ENCODE data around the gene SLC10A4.

The SLC10A4 gene

GRCh38 chr4:48490012-48490679 lies 7.0 kb downstream of the SLC10A4 start, which contains the start of gene ZAR1:
ZAR1 (plus strand) TSS chr4:48490252; CDS start chr4:48490292, 40 bp downstream.
- no peak for DNase-seq (ENCODE audit: low spot score)

- no peak for DNase-seq (ENCODE audit: low spot score)
Observed at GRCh38 chr4:48490680-48491513, 7.8 kb downstream of the SLC10A4 start.

- no peak for DNase-seq (ENCODE audit: low spot score)
Observed at GRCh38 chr4:48491514-48492176, 8.5 kb downstream of the SLC10A4 start.

DNA sequence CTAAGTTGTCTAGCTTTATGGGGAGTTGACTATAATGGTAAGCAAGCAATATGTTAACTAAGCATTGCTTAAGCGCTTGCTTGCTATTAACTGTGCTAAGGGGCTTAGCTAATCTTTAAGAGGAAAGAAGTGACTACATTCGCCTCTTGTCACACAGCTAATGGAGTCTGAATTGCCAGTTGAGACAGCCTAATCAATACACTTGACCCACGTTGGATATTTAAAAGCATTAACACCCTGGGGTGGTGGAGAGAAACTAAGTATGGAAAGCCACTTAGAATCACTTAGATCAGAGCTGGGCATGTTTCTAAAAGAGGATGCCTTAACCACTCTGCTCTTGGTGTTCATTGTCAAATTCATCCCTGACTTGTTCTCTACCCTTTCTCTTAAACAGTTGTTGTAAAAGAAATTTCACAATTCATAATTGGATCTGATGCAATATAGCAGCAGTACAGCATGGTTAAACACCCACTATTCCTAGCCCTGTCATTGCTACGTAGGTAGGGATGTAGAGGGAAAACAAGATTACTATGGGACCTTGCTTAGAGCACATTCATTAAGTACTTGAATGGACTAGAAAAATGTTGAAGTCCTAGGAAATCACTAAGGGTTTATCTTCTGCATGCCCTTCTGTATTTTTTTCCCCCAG lies 10.4 kb downstream of the SLC10A4 start:
- DNase-seq (ENCODE audit: low spot score): no peak

DNA sequence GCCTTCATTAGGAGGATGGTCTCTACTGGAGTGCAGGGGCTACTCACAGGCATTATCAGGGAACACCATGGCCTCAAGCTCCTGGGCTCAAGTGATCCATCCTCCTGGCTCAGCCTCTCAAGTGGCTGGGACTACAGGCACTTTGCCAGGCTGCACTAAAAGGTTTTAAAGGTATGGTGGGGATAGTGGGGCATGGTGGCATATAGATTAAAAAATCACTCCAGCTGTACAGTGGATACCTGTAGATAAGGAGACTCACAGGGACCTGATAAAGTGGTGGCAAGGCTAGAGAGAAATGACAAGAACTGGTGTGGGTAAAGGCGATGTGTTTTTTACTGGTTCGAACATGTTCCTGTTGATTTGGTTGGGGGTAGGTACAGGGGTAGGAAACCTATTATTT lies 12.8 kb downstream of the SLC10A4 start:
- no peak for DNase-seq (ENCODE audit: low spot score)

DNA sequence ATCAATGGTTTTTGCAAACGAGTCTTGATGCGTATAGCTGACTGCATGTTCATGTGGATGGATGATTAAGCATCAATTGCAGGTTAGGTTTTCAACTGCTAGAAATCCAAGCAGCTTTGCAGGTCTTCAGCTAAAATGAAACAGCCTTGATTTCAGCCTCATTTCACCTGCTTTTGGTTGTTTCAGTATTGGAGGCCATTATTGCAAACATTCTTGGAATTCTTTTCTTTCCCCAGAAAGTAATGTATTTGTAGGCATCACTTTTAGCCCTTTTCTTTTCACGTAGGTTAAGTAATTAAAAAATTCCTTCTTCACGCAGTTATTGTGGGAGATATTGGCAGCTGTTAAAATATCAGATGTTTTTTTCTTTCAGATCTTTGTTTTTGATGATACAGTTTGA lies 15.8 kb downstream of the SLC10A4 start:
- no peak for DNase-seq (ENCODE audit: low spot score)

DNA sequence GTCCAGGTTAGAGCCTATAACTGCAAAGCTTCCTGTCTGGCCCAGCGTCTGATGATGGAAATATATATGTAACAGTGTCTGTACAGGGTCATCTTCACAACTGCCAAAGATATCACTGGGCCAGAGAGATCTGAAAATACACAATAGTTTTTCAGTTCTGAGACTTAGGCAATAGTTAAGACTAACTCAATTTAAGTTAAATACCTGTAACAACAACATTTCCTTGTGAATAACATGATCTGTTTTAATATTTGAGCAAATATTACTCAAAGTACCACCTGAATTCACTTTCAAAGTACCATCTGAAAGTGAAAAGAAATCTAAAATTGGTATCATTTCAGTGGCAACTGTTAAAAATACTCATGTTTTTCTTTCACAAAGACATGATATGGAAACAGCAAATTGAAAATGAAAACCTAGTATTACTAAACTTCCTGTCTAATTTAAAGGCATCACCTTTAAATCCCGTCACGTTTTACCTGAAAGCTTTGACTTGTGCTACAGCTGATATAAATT lies 16.5 kb downstream of the SLC10A4 start:
- DNase-seq (ENCODE audit: low spot score): no peak

GRCh38 chr4:48503233-48504025 lies 20.3 kb downstream of the SLC10A4 start:
- DNase-seq (ENCODE audit: low spot score): no peak

DNA sequence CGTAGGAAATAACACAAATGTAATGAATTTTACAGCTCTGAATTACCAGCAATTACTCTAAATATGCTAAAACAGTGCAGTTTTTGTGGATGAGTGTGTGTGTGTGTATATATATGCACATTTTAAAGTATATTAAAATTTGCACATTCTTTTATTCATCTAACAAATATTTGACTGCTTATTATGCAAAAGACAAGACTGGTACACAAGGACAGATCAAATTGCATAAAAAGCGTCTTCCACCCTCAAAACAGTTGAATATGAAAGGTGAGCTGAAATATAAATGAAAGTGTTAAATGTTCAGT lies 20.8 kb downstream of the SLC10A4 start:
- DNase-seq (ENCODE audit: low spot score): no peak

- DNase-seq (ENCODE audit: low spot score): no peak
Observed at GRCh38 chr4:48504352-48504751, 21.2 kb downstream of the SLC10A4 start.

DNA sequence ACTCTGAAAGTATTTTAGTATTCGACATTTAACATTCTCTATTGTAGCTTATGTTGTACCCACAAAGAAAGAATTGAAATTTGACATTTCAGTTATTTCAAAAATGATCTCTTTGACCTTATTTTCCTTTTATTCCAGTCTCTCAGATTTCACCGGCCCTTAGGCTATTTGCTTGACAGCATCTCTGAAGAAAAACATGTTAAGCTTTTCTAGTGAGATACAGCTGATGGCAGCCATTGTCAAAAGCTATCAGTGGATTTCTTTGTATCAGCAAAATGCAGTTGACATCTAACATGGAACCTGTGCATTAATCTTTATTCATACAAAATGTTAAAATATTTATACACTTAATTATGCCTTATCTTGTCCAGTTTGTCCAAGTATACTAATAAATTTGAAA lies 23.6 kb downstream of the SLC10A4 start:
- DNase-seq (ENCODE audit: low spot score): no peak

DNA sequence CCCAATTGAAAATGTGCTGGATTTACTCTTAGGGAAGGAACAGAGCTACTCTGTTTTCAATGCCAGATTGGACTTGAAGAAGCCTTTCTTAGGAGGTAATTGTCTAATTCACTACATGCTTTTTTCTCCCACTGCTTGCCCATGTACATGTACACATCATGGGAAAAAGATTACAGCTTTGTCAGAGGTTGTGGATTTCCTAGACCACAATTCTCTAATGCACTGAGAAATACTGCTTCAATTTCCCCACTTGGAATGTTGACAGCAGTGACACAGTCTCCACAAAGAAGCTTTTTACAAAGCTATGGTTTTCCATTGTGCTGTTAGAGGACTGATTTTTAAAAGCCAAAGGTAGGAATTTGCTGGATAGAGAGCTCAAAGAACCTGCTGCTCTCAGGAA lies 26.4 kb downstream of the SLC10A4 start:
- DNase-seq (ENCODE audit: low spot score): peak; percentile 83

GRCh38 chr4:48518143-48518542 lies 35.0 kb downstream of the SLC10A4 start:
- DNase-seq (ENCODE audit: low spot score): no peak

GRCh38 chr4:48526406-48526805 lies 43.3 kb downstream of the SLC10A4 start:
- no peak for DNase-seq (ENCODE audit: low spot score)

- no peak for DNase-seq (ENCODE audit: low spot score)
Observed at GRCh38 chr4:48538358-48538757, 55.2 kb downstream of the SLC10A4 start.

Data from pons (tissue), 1 donor.